C1 segment of cervical spinal cord (tissue), 14 donors: Measurements from ENCODE around the gene AQP10.
"Not testable (repeated sequence)": the region's sequence is repeated elsewhere in the genome, so short reads cannot be mapped to it uniquely, and the experiment has no call there.

ENCODE experiments used
- DNase-seq, 14 donors: peaks; one replicate each; lab custom pipeline; 2025; lab: John Stamatoyannopoulos, UW

AQP10 gene

DNA sequence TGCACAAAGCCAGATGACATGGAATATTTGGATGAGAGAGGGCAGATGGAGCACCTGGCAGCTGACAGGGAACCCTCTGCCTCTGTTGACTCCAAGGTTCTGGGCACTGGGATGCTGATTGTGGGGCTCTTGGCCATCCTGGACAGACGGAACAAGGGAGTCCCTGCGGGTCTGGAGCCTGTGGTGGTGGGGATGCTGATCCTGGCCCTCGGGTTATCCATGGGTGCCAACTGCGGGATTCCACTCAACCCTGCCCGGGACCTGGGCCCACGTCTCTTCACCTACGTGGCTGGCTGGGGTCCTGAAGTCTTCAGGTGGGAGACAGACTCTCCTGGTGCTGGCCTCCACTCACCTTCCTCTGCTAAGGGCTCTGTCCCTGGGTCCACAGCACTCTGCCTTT, 2.6 kb downstream of the AQP10 start:
- no peak for DNase-seq

DNA sequence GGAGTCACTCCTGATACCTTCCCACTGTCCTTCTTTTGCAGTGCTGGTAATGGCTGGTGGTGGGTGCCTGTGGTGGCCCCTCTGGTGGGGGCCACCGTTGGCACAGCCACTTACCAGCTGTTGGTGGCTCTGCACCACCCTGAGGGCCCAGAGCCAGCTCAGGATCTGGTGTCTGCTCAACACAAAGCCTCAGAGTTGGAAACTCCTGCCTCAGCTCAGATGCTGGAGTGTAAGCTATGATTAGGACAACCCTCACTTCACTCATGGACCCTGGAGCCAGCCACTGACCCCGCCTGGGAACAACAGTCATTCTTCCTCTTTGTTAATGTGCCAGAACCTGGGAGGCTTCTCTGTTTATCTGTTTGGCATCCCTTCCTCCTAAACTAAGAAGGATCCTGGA, 3.3 kb downstream of the AQP10 start:
- DNase-seq = no peak

DNA sequence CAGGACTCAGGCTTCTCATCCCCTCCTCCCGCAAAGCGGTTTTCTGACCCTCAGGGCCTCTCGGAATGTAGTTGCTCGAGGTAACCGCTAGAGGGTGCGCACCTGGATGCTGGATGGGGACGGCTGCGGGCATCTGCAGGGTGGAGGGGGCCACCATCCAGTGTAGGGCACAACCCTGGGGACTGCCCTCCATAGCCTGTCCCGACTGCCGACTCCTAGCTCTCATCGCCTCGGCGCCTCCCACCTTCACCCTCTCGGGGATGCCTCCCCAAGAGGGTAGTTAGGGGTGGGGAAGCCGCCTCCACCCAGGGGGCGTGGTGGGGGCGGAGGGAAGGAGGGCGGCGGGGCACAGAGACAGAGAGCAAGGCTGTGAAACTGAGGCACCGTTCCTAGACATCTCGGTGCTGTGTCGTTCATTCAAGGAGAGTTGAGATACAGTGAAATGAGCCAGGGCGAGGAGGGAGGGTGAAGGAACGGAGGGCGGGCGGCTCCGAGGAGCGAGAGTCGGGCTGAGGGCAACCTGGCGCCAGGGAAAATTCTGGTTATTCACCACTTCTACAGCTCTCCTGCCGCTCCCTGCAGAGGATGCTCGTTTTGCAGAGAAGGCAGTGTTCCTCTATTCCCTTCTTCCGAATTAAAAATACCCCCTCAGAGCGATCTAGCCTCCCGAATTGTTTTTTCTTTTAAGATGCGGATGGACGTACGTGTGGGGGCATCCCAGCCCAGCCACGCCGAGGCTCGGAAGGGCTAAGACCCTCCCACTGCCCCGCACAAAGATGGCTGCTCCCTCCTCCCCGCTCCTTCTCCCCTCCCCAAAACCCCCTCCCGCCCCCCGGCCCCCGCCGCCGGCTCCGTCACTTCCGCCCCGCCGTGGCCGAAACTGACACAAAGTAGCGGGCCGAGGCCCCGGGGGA, 4.0 kb downstream of the AQP10 start, which contains the start of gene ATP8B2:
Gene ATP8B2, plus strand, starts transcription at position 857 of the 914 bp plus-strand sequence. CDS start 2,617 bp downstream, outside the sequence.
- DNase-seq = peak; percentile 4 to 78 (median 53)

GRCh38 chr1:154325583-154326545, 5.0 kb downstream of the AQP10 start:
- peak in 13 of 14 donors; percentile 14 to 75 (median 43) for DNase-seq

- peak in 4 of 14 donors; percentile 17 to 59 (median 30) for DNase-seq
These were observed 5.9 kb downstream of the AQP10 start for GRCh38 chr1:154326546-154327465.

- peak in 2 of 14 donors; percentile 4 to 29 for DNase-seq
These were observed 6.8 kb downstream of the AQP10 start for GRCh38 chr1:154327466-154328317.

- peak in 13 of 14 donors; percentile 23 to 83 (median 60) for DNase-seq
These were observed 7.6 kb downstream of the AQP10 start for GRCh38 chr1:154328318-154329151.

DNA sequence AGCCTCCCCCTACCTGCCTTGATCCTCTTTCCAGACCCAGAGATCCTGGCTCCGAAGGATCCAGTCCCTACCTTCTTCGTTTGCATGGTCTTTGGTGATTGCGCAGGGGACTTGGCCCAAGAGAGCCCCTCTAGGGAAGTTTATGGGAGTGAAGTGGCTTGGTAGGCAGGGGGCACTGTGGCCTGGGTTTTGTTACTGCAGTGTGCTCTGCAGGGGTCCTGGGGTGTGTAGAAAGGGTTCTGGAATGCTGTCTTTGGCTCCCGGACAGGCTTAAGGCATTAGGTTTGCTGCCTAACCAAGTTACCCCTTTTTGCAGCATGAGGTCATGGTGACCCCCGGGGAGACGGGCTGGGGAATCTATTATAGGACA, 8.2 kb downstream of the AQP10 start:
- DNase-seq = peak in 2 of 14 donors; percentile 7 to 24

DNA sequence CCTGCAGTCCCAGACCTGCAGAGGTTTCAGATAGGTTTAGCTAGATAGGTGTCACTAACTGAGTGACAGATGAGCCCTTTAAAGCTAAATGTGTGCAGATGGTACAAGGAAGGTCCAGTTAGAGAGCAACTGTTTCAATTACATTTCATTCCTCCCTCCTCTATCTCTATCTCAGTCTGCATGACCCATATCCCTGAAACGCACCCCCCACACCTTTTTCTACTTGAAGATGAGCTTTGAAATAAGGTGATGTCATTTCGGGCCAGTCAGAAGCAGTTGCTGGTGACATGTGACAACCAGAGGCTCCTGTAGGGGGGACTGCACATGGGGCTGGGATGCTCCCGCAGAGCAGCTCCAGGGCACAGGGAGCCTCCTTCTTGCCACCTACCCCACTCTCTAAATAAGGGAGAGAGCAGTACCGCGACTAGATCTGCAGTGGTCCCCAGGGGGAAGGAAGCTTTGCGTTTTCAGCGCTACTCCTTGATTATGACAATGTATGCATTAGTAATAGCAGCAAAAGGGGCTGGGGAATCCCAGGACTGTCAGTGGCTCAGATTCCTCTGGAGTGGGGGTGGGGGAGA, 8.7 kb downstream of the AQP10 start:
- peak in 1 of 14 donors; percentile 90 for DNase-seq

- no peak for DNase-seq
These were observed 9.8 kb downstream of the AQP10 start for GRCh38 chr1:154330669-154331068.

- DNase-seq = no peak
These were observed 13.5 kb downstream of the AQP10 start for GRCh38 chr1:154334079-154335024.

DNA sequence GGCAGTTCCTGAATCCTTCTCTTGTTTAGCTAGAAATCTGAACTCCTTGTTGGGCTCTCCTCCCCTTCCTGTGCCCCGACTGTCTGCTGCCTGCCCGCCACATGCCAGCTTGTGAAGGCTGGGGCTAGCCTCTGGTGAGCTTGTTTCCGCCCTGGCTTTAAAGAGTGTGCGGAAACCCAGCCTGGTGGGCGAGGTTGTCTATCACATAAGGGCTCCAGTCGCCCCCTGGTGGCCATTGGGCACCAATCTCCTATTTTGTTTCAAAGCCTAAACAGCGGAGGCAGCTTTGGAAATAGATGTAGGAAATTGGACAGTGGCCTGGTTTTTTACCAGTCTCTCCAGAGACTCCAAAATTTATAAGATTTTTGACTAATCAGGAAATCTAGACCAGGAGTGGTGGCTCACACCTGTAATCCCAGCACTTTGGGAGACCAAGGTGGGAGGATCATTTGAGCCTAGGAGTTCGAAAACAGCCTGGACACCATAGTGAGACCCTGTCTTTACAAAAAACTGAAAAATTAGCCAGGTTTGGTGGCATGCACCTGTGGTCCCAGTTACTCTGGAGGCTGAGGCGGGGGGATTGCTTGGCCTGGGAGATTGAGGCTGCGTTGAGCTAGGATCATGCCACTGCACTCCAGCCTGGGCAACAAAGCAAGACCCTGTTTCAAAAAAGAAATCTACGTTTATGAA, 14.3 kb downstream of the AQP10 start:
- peak in 11 of 14 donors; percentile 9 to 65 (median 41) for DNase-seq

- no peak for DNase-seq
These were observed 16.5 kb downstream of the AQP10 start for GRCh38 chr1:154337253-154337894.

- DNase-seq = no peak
These were observed 18.0 kb downstream of the AQP10 start for GRCh38 chr1:154338875-154339274.

- not testable (repeated sequence) for DNase-seq
These were observed 20.5 kb downstream of the AQP10 start for GRCh38 chr1:154341366-154341765.

DNA sequence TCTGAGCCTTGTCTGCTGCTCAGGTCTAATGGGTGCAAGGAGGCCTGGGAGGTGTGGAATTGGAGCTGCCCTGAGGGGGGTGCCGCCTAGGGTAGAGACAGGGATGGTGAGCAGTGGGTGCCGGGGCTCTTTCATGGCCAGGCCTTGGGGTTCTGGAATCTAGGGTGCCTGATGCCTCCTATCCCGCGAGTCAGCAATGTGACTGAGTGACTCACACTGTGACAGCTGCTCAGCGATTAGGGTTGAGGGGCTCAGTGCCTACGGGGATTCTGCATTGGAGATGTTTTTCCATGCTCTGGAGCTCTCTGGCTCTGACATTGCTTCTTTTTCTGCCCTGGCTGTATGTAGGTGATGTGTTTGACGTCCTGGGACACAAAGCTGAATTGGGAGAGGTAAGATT, 21.2 kb downstream of the AQP10 start:
- DNase-seq = no peak
